Hepatocyte (in vitro differentiated cells): Measurements from ENCODE around the gene FCRLB.

Experiments
- CTCF ChIP-seq: fragments of 200-600 bp; sonication (generic); IDR thresholded peaks from 2 replicates; pipeline ENCODE4 v1.5.1; 2016; ENCODE audit warnings: antibody characterized with exemption, mild to moderate bottlenecking; ENCODE audit not compliant: poor library complexity
- EZH2 ChIP-seq: fragments of 200-600 bp; sonication (generic); IDR thresholded peaks from 2 replicates; pipeline ENCODE4 v1.6.1; 2016; ENCODE audit warnings: antibody characterized with exemption, mild to moderate bottlenecking, borderline replicate concordance

- no peak for TF ChIP-seq CTCF
- no peak for TF ChIP-seq EZH2
These were observed 6.0 kb downstream of the FCRLB start for GRCh38 chr1:161727256-161727924.
